ENCODE results near the gene CADM4.

DNA sequence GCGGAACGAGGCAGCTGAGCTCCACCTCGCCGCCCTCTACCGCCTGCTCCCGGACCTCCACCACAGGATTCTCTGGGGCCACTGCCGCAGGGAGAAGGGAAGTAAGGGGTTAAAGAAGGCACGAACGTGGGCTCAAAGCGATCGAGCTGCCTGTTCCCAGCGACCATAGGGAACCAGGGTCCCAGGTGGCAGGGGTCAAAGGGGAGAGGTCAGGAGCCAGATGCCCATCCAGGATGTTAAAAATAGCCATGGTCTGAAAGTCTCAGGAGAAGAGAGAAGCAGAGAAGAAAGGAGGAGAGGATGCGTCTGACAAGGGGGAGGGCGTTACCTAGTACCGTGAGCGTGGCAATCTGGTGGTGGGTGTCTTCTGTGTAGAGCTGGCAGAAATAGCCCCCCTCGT is 12.8 kb downstream of the CADM4 start:
- TF ChIP-seq, protein P1, sequence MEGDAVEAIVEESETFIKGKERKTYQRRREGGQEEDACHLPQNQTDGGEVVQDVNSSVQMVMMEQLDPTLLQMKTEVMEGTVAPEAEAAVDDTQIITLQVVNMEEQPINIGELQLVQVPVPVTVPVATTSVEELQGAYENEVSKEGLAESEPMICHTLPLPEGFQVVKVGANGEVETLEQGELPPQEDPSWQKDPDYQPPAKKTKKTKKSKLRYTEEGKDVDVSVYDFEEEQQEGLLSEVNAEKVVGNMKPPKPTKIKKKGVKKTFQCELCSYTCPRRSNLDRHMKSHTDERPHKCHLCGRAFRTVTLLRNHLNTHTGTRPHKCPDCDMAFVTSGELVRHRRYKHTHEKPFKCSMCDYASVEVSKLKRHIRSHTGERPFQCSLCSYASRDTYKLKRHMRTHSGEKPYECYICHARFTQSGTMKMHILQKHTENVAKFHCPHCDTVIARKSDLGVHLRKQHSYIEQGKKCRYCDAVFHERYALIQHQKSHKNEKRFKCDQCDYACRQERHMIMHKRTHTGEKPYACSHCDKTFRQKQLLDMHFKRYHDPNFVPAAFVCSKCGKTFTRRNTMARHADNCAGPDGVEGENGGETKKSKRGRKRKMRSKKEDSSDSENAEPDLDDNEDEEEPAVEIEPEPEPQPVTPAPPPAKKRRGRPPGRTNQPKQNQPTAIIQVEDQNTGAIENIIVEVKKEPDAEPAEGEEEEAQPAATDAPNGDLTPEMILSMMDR (IDR thresholded peaks at IDR 0.05): no peak
- TF ChIP-seq EP300 (IDR thresholded peaks at IDR 0.05): no peak
- TF ChIP-seq POLR2A (IDR thresholded peaks at IDR 0.05; ENCODE audit: low read depth): no peak
- TF ChIP-seq POLR2AphosphoS5 (IDR thresholded peaks at IDR 0.05): no peak

Data from esophagus muscularis mucosa (tissue), 4 donors.